HG03280 (cell line): Measurements from ENCODE around the gene DGKQ.

Experiments
- ATAC-seq: cut with Tn5 transposase; IDR thresholded peaks from one replicate; pipeline ENCODE4 v1.9.1; 2021; ENCODE audit warnings: mild to moderate bottlenecking, moderate library complexity; ENCODE audit not compliant: unreplicated experiment

DGKQ gene

GRCh38 chr4:973431-974397 lies at the start of gene DGKQ:
TSS of gene DGKQ (minus strand) at chr4:973569. CDS start at chr4:973482, 87 bp downstream.
- ATAC-seq, result peak; percentile 79

GRCh38 chr4:1022739-1023066 lies 49.3 kb upstream of the DGKQ start:
- ATAC-seq, result no peak

GRCh38 chr4:1022051-1022738 lies 48.8 kb upstream of the DGKQ start:
- ATAC-seq, result no peak

GRCh38 chr4:1021386-1022050 lies 48.1 kb upstream of the DGKQ start:
- peak; percentile 62 for ATAC-seq

GRCh38 chr4:1019729-1020470 lies 46.5 kb upstream of the DGKQ start:
- ATAC-seq, result no peak

GRCh38 chr4:1019320-1019719 lies 46.0 kb upstream of the DGKQ start:
- no peak for ATAC-seq

GRCh38 chr4:1018147-1019020 lies 45.0 kb upstream of the DGKQ start:
- ATAC-seq, result no peak

- no peak for ATAC-seq
Observed at GRCh38 chr4:1017706-1018105, 44.3 kb upstream of the DGKQ start.

GRCh38 chr4:1017211-1017610 lies 43.8 kb upstream of the DGKQ start:
- no peak for ATAC-seq

GRCh38 chr4:1015746-1016145 lies 42.4 kb upstream of the DGKQ start:
- no peak for ATAC-seq

GRCh38 chr4:1015179-1015578 lies 41.8 kb upstream of the DGKQ start:
- ATAC-seq, result no peak

- no peak for ATAC-seq
Observed at GRCh38 chr4:1014291-1015167, 41.2 kb upstream of the DGKQ start.

- ATAC-seq, result no peak
Observed at GRCh38 chr4:1013225-1014073, 40.1 kb upstream of the DGKQ start.

- ATAC-seq, result no peak
Observed at GRCh38 chr4:1012034-1012739, 38.8 kb upstream of the DGKQ start.

- no peak for ATAC-seq
Observed at GRCh38 chr4:1011666-1012033, 38.3 kb upstream of the DGKQ start.

GRCh38 chr4:1011022-1011665 lies 37.8 kb upstream of the DGKQ start, which contains the start of gene FGFRL1:
TSS of gene FGFRL1 (plus strand) at chr4:1011626. CDS start at chr4:1012486, 860 bp downstream.
- ATAC-seq, result peak; percentile 49
